H1 (cell line): ENCODE data around the gene BMP2. TPM values are rescaled to one million over a fixed set of nuclear protein-coding genes. Genes with fewer than 3 reads are reported as not detected.

Experiments used
- ATF2 ChIP-seq: IDR thresholded peaks from 2 replicates; pipeline ENCODE4 v1.6.1; 2012; ENCODE audit warnings: low read length, inconsistent platforms
- BCL11A ChIP-seq, 2 experiments: IDR thresholded peaks; one replicate each; pipeline ENCODE4 v1.6.1; 2011; ENCODE audit warnings: low read depth in 2 of 2, low read length in 2 of 2, mild to moderate bottlenecking in 2 of 2
- POLR2A ChIP-seq, 2 experiments: IDR thresholded peaks; 1 replicate in 1 of 2; 2 replicates in 1 of 2; pipeline ENCODE4 v1.6.1; 2011; ENCODE audit warnings: low read depth in 2 of 2, low read length in 2 of 2, mild to moderate bottlenecking in 2 of 2; ENCODE audit errors: control extremely low read depth in 1 of 2
- polyA plus RNA-seq, 7 experiments: library from polyadenylated mRNA; depleted of rRNA in 3 of 7; stranded (reverse) in 5 of 7; unstranded in 2 of 7; fragments of >200 nt in 5 of 7; fragments of 200-250 nt in 2 of 7; gene quantifications; 1 replicate in 5 of 7; 2 replicates in 1 of 7; 4 replicates in 1 of 7; pipeline versions ENCODE4 v1.2.1 to v1.2.3, GENCODE V29; 2011 to 2013; ENCODE audit warnings: missing spikeins in 2 of 7, mixed read lengths in 2 of 7
- total RNA-seq: library from RNA; stranded (reverse); fragmentation: NEBNext Ultra II Directional; extraction: Animal tissue kit (Norgen Biotek cat#: 25700); gene quantifications from 2 replicates; pipeline ENCODE4 v1.2.1, GENCODE V29; 2021

Gene BMP2
- total and polyA plus RNA-seq, 2 of the 8 experiments (the other 6 are each of a cell fraction or from before 2014, with no cell fraction given): 1.8 to 3.6 TPM

GRCh38 chr20:6764619-6765018 lies 2.9 kb upstream of the BMP2 start (continued):
- TF ChIP-seq BCL11A (IDR thresholded peaks at IDR 0.05; ENCODE audit: low read depth in 2 of 2, low read length in 2 of 2) (peak in 1 of 2 experiments; percentile 10), ATF2 (no peak), POLR2A (IDR thresholded peaks at IDR 0.05; ENCODE audit: control extremely low read depth in 1 of 2, low read depth in 2 of 2, low read length in 2 of 2) (no peak)
